ENCODE results near the gene NEK6.

The NEK6 gene

DNA sequence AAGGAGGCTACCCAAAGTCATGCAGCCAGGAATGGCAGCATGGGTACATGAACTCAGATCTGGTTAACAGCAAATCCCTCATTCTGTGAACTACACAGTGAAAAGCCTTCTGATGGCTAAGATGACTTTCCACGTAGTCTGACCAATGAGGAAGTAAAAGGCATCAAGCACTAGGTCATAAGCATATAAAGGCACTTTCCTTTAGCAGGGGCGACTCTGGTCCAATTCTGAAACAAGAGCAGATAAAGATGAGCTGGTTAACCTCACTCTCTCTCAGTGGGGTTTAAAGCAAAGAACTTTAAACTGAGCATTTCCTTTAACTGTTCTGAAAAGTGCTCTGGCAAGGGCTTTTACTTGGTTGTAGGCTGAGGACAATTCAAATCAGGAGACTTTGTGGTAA is 136.4 kb downstream of the NEK6 start:
- no peak for DNase-seq (ENCODE audit: low spot score)
- no peak overlapping the region for H3K27ac ChIP-seq
- CTCF ChIA-PET = interaction anchor here (0.6 to 3.4 kb wide), 8 partner anchors 11 to 1369 kb away, joined by 3 to 13 read pairs (median 6); no protein-coding TSS in a partner anchor
- POLR2A ChIA-PET (ENCODE audit: low non-redundant PET) = no interaction called here
- TF ChIP-seq, protein P1, sequence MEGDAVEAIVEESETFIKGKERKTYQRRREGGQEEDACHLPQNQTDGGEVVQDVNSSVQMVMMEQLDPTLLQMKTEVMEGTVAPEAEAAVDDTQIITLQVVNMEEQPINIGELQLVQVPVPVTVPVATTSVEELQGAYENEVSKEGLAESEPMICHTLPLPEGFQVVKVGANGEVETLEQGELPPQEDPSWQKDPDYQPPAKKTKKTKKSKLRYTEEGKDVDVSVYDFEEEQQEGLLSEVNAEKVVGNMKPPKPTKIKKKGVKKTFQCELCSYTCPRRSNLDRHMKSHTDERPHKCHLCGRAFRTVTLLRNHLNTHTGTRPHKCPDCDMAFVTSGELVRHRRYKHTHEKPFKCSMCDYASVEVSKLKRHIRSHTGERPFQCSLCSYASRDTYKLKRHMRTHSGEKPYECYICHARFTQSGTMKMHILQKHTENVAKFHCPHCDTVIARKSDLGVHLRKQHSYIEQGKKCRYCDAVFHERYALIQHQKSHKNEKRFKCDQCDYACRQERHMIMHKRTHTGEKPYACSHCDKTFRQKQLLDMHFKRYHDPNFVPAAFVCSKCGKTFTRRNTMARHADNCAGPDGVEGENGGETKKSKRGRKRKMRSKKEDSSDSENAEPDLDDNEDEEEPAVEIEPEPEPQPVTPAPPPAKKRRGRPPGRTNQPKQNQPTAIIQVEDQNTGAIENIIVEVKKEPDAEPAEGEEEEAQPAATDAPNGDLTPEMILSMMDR (conservative IDR thresholded peaks at IDR 0.05; ENCODE audit: low read depth) = no peak

DNA sequence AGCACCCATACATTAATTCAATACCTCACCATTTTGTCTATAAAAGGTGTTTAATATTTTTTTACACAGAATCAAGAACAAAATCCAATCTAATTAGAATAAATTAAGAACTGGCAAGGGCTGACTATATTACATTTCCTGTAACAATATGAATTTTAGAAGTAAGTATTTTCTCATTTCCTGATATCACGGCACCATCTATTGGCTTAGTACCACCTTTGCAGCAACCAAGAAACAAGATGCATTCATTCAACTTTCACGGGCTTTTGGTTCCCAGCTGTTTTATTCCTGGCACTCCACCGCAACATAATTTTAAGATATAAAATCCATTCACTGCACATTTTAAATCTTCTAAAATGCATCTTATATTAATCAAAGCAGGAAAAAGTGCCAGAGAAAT is 136.8 kb downstream of the NEK6 start:
- CTCF ChIA-PET = interaction anchor here (0.6 to 3.4 kb wide), 4 partner anchors 14 to 623 kb away, joined by 3 to 13 read pairs (median 4); no protein-coding TSS in a partner anchor
- DNase-seq (ENCODE audit: low spot score) = no peak
- POLR2A ChIA-PET (ENCODE audit: low non-redundant PET) = no interaction called here
- TF ChIP-seq, protein P1 (conservative IDR thresholded peaks at IDR 0.05; ENCODE audit: low read depth) = no peak
- H3K27ac ChIP-seq = no peak overlapping the region

DNA sequence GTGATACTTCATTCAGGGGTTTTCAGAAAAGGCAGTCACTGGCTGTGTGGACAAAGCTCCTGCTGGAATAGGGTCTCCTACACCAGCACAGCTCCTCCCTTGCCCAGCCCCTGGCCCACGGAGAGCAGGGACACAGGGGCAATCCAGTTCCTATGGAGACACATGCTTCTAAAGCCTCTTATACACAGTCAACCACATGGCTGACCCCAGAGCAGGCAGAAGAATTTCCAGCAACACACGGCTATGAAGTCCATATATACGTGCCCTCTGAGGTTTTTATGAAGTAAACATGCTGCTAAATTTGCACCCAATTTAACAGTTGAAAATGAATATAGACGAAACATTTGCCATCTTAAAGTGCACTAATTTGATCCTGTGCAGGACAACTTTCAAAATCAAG is 138.1 kb downstream of the NEK6 start:
- ChIA-PET CTCF (interaction anchor here (3.4 kb wide), 1 partner anchor 15 kb away, joined by 13 read pairs; no protein-coding TSS in a partner anchor), POLR2A (ENCODE audit: low non-redundant PET) (no interaction called here)
- no peak for DNase-seq (ENCODE audit: low spot score)
- no peak overlapping the region for H3K27ac ChIP-seq
- TF ChIP-seq, protein P1 (conservative IDR thresholded peaks at IDR 0.05; ENCODE audit: low read depth) = no peak

DNA sequence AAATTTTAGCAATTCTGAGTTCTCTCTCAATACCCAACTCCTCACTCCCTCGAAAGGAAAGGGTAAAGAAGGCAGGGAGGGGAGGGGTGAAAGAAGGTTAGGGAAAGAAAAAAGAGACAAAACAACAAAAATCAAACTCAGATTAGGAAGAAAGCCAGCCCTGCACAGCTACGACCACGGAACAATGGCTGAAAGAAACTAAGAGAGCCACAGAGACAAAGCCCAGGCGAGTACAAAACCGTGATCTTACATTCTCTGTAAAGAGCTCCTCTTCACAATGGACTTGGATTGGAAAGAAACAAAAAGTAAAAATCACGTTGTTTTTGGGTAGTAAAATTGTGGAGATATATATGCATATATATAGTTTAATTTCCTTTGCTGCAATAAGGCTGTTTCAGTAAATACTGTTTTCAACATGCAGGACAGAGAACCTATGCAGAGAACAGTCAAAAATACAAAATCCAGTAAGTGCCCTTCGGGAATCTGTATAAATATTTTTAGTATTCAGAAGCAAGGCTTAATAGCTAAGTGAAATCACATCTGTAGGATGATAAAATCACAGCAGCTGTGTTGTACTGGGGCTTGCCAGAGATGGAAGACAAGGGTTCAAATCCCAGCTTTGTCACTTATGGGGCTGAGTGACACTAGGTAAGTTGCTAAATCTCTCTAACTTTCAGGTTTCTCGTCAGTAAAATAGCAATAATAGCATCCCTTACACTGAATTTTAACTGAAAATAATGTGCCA is 140.6 kb downstream of the NEK6 start:
- CTCF ChIA-PET = interaction anchor here (0.6 to 1.0 kb wide), 2 partner anchors 138 to 267 kb away, joined by 3 to 4 read pairs; no protein-coding TSS in a partner anchor
- H3K27ac ChIP-seq = no peak overlapping the region
- DNase-seq (ENCODE audit: low spot score) = no peak
- TF ChIP-seq, protein P1 (conservative IDR thresholded peaks at IDR 0.05; ENCODE audit: low read depth) = no peak
- POLR2A ChIA-PET (ENCODE audit: low non-redundant PET) = no interaction called here

DNA sequence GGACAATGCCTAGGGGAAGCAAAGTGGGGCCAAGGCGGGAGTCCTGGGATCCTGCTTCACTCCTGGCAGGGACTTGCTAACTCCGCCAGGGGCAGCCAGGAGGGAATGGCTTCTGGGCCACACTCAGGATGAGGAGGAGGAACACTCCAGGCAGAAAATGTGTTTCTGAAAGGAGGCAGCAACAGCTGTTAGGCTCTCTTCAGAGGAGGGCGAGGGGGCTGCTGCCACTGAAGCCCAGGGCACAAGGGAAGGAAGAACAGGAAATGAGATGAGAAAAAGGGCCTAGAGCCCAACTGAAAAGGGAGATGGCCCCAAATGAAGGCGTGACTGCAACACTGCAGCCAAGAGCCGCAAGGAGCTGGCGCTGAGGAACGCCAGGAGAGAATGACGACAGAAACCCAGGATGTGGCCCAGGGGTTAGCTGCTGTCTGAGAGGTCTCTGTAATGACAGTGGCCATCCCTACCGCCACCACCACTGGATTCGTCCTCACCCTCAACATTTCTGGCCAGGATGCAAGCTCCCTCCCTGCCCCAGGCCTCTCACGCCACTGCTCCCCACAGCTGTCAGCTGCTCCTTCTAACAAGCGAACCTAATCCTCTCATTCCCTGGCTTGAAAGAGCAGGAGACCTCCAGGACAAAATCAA is 141.7 kb downstream of the NEK6 start:
- ChIA-PET POLR2A (ENCODE audit: low non-redundant PET) (interaction anchor here (0.6 kb wide), 1 partner anchor 123 kb away, joined by 7 read pairs; no protein-coding TSS in a partner anchor), CTCF (interaction anchor here (0.7 to 0.8 kb wide), 2 partner anchors 42 to 63 kb away, joined by 3 read pairs; no protein-coding TSS in a partner anchor)
- no peak for DNase-seq (ENCODE audit: low spot score)
- TF ChIP-seq, protein P1 (conservative IDR thresholded peaks at IDR 0.05; ENCODE audit: low read depth) = no peak
- H3K27ac ChIP-seq = peak overlapping the region; percentile 47
